HG02588 (cell line): ENCODE measurements around the gene MORN1.
"Not testable (repeated sequence)": the region's sequence is repeated elsewhere in the genome, so short reads cannot be mapped to it uniquely, and the experiment has no call there.

Source experiments
- ATAC-seq: cut with Tn5 transposase; IDR thresholded peaks from one replicate; pipeline ENCODE4 v1.9.1; 2021; ENCODE audit warnings: mild to moderate bottlenecking, moderate library complexity; ENCODE audit not compliant: unreplicated experiment

The MORN1 gene

GRCh38 chr1:2341706-2342383, 49.5 kb downstream of the MORN1 start:
- ATAC-seq, result no peak

- no peak for ATAC-seq
Measured at GRCh38 chr1:2340918-2341254, 50.5 kb downstream of the MORN1 start.

DNA sequence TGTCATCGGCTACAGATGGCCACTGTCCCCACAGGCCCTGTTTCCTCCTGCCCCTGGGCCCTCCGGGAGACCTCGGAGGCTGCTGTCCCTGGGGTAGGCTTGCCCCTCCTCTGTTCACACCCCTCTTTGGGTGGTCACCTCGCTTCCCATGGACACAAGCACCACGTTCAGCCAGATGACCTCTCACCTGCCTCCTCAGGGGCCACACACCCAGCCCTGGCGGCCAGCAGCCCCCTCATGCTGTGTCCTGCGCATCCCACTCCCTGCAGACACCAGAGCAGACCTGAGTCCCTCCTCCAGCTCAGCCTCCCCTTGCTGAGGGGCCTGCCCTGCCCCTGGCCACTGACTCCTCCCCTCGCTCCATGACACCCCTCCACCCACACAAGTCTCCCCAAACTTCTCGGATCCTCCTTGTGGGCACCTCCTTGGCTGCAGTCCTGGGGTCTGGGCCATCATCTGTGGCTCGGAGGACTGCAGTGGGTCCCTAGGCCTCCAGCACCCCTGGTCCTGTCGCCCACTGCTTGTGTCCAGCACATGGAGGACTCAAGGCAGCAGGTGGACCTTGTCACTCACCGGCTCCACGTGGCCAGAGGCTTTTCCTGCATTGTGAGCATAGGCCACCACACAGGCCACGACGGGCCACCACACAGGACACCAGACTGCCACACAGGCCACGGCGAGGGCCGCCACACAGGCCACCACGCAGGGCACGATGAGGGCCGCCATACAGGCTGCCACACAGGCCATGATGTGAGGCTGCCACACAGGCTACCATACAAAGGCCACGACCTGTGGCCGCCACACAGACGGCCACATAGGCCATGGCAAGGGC, 51.1 kb downstream of the MORN1 start:
- no peak for ATAC-seq

DNA sequence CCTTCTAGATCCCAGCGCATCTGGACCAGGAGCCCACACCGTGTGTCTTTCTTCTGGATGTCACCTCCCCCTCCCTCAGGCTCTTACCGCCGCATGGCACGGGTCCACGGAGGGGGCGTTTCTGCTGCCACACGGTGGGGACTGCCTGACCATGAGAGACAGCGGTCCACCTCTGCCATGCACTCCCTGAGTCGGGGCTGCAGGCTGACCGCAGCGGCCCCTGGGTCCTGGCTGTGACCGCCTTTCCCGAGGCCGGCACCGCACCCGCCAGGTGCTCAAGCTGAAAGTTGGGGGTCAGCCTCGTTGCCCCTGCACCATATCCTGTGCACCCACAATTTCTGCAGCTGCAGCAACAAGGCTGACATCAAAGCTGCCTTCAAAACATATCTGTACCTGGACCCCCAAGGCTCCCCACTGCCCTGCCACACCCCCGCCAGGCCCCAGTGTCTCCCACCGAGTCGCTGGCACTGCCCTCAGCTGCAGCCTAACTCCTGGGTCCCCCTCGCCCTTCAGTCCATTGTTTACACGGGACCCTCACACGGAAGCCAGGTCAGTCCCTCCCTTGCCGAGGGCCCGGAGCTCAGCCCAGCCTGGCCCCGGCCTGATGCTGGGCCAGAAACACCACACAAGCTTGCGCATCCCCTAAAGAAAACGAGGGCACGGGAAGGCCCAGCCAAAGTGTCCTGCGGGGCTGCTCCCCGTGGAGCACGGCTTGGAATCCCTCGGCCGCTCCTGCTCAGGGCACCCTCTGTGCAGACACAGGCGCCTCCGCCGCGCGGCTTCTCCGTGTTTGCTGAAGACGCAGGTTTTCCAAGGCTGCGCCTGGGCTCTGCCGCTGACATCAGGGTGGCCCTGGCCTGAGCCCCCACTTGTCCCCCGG, 51.9 kb downstream of the MORN1 start:
- no peak for ATAC-seq

DNA sequence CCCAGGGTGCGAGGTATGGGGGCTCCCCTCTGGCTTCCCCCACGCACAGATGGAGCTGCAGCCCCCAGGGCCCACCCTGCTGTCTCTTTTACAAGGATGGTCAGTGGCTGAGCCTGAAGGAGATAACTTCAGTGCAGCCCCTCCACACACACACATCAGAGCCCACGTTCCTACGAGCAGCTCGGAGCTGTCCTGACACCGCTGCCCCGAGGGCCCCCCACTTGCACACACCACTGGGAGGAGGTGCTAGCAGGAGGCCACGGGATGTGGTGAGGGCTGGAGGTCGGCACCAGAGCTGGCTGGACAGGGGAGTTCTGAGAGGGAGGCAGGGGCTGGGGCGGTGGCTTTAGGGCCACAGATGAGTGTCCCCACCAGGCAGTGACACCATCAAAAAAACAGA, 53.9 kb downstream of the MORN1 start:
- no peak for ATAC-seq

DNA sequence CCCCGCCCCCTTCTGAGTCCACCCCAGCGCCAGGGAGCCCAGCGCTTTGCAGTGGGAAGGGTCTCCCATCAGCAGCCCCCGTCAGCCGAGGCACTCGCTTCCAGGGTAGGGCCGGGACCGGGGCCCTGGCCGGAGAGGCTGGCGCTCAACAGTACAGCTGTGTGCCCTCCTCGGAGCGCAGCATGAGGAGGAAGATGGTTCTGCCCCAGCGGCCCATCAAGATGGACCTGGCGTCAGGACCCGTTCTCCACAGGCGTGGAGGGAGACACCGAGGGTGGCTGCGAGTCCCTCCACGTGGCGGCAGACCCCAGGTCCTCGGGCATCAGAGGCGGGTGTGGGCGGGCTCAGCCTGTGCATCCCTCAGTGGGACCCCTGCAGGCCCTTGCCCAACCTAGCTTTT, 54.3 kb downstream of the MORN1 start:
- ATAC-seq, result no peak

DNA sequence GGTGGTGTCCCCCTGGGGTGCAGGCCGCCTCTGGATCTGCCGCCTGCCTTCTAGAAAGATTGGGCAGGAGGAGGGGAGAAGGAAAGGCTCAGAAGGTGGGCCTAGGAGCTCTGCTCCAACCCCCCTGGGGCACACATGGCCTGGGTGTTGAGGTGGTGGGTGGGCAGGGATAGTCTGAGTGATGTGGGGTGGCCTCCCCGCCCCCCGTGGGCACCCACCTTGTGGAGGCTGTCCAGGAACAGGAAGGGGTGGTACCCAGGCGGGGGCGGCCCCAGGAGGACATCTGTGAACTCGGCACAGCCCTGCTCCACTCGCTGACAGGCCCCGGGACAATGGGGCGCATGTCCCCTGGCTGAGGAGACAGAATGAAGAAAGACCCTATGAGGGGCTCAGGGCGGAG, 54.9 kb downstream of the MORN1 start:
- no peak for ATAC-seq

GRCh38 chr1:2335721-2336455, 55.5 kb downstream of the MORN1 start:
- ATAC-seq, result no peak

- no peak for ATAC-seq
Measured at GRCh38 chr1:2334883-2335534, 56.3 kb downstream of the MORN1 start.

DNA sequence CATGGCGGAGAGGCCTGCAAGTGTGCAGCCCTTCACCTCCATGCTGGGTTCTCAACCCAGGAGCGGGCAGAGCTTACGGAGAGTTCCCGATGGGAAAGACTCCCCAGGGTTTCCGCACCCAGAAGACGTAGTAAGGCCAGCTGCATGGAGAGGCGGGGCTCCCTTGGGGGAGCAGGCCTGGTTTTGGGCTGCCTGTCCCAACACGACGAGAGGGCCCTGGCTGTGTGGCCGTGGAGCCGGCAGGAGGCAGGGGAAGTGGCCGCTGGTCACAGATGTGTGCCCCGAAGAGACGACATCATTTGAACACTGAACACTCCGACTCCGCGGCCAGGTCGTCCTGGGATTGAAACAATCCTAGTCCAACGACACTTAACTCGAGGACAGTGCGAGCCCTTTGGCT, 57.0 kb downstream of the MORN1 start:
- ATAC-seq, result no peak

DNA sequence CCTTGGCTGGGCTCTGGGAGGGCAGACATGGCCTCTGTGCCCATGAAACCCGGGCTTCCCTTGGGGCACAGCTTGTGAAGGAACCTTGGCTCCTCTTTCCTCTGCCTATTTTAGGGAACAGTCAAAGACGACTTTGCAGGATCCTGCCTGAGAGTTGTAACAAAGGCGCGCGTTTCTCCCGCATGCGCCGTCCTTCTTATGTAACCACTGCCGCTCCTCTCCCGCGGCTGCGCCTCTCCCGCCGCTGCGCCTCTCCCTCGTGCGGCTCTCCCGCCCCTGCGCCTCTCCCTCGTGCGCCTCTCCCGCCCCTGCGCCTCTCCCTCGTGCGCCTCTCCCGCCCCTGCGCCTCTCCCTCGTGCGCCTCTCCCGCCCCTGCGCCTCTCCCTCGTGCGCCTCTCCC, 59.8 kb downstream of the MORN1 start:
- not testable (repeated sequence) for ATAC-seq

DNA sequence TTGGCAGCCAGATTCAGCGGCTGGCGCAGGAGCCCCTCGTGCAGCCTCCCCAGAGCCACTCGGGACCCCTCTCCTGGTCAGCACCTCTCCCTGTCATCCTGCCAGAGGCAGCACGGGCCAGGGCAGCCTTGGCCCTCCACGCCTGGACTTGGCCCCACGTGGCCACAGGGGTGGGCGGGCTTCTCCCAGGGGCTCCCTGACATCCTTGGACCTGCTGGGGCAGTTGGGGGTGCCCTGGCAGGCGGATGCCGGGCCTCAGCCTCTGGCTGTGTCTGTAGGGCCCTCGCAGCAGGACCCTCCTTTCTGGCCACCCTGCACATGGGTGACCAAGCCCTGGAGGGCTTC, 60.2 kb downstream of the MORN1 start:
- ATAC-seq, result no peak

- no peak for ATAC-seq
Measured at GRCh38 chr1:2330519-2331199, 60.7 kb downstream of the MORN1 start.

DNA sequence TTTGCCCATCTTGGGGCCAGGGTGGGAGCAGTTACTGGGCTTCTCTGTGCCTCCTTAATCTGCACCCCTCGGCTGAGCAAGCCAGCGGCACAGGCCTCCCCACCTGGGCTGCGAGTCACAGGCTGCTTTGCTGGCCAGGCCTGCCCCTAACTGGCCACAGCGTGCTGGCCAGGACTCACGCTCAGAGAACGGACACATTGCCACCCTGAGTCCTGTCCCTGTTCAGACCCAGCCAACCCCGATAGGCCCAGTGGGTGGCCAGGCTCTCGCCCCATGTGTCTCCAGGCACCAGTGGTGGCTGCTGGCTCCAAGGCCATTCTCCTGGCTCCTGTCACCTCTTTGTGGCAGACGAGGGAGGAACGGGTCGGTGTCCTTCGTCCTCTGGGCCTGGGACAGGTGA, 61.3 kb downstream of the MORN1 start:
- ATAC-seq, result no peak

- ATAC-seq, result no peak
Measured at GRCh38 chr1:2328676-2329455, 62.5 kb downstream of the MORN1 start.

GRCh38 chr1:2327841-2328240, 63.5 kb downstream of the MORN1 start:
- ATAC-seq, result no peak

DNA sequence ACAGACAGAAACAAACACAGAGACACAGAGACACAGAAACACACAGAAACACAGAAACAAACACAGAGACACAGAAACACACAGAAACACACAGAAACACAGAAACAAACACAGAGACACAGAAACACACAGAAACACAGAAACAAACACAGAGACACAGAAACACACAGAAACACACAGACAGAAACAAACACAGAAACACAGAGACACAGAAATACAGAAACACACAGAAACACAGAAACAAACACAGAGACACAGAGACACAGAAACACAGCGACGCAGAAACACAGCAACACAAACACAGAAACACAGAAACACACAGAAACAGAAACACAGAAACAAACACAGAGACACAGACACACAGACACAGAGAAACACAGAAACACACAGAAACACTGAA, 64.2 kb downstream of the MORN1 start:
- ATAC-seq, result not testable (repeated sequence)

GRCh38 chr1:2326524-2326923, 64.8 kb downstream of the MORN1 start:
- no peak for ATAC-seq
